Measurements from ENCODE around the gene KRT33A. TPM values are rescaled to one million over a fixed set of nuclear protein-coding genes. Genes with fewer than 3 reads are reported as not detected.

Gene KRT33A
- total RNA-seq, 3 donors from 2014 or later (not counting 1 experiment from before 2014, with no cell fraction given) = not detected

DNA sequence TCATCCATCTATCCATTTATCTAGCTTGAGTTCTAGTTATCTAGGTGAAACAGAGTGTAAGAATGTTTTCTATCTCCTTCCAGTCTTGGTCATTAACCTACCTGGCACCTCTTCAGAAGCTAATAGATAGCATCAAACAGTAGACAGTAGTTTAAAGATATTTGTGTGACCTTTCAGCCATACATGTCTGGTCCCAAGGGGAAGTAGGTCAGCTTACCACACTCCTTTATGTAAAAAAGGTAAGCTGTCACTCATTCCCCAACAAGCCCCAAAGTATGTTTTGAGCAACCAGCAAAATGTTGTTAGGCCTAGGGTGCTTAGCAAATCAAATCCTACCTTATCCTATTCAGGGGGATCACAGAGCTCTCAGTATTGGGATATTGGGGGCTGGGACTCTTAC, 15.4 kb upstream of the KRT33A start:
- H3K4me3 ChIP-seq (ENCODE audit: low read length) = no peak overlapping the region
- intact Hi-C loops (cut with micrococcal nuclease) = no loop called here
- H3K27ac ChIP-seq (ENCODE audit: low read length) = no peak overlapping the region
- H3K4me1 ChIP-seq (ENCODE audit: control insufficient read depth, insufficient read depth, low read length) = no peaks in the 10 kb centered on the region
- H3K27me3 ChIP-seq (ENCODE audit: control insufficient read depth, insufficient read depth, low read length) = no peaks in the 10 kb centered on the region
- H3K27ac Mint-ChIP-seq = no peak overlapping the region
- no peaks in the 10 kb centered on the region for H3K9me3 ChIP-seq (ENCODE audit: control insufficient read depth, insufficient read depth, low read length)
- H3K36me3 ChIP-seq (ENCODE audit: control insufficient read depth, insufficient read depth, low read length) = no peaks in the 10 kb centered on the region
- H3K9me3 Mint-ChIP-seq = no peaks in the 10 kb centered on the region
- no peaks in the 10 kb centered on the region for H3K36me3 Mint-ChIP-seq
- H3K4me3 Mint-ChIP-seq = no peak overlapping the region
- peaks cover 7 to 32% of the 10 kb centered on the region in 2 donors for H3K27me3 Mint-ChIP-seq (ENCODE audit: low read depth in 2 of 2)
- no peaks in the 10 kb centered on the region for H3K4me1 Mint-ChIP-seq
- no peak for ATAC-seq
- no peak for DNase-seq
- TF ChIP-seq, protein P1, sequence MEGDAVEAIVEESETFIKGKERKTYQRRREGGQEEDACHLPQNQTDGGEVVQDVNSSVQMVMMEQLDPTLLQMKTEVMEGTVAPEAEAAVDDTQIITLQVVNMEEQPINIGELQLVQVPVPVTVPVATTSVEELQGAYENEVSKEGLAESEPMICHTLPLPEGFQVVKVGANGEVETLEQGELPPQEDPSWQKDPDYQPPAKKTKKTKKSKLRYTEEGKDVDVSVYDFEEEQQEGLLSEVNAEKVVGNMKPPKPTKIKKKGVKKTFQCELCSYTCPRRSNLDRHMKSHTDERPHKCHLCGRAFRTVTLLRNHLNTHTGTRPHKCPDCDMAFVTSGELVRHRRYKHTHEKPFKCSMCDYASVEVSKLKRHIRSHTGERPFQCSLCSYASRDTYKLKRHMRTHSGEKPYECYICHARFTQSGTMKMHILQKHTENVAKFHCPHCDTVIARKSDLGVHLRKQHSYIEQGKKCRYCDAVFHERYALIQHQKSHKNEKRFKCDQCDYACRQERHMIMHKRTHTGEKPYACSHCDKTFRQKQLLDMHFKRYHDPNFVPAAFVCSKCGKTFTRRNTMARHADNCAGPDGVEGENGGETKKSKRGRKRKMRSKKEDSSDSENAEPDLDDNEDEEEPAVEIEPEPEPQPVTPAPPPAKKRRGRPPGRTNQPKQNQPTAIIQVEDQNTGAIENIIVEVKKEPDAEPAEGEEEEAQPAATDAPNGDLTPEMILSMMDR (IDR thresholded peaks at IDR 0.05) = no peak

DNA sequence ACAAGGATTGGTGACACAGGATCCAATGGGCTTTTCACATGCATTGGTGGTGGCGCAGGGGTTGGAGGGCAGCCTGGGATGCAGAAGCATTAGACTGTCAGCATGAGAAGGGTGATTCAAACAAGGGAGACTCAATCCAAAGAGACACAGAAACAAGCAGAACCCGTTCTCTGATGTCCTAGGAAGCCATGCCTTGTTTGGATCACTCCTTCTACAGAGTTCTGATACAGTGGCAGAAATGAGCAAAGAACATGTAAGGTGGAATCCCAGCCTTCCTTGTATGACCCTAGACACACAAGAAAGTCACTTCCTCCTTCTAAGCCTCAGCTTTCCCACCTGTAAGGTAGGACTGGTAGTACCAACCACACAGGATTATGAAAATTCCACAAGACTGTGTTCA, 13.3 kb upstream of the KRT33A start:
- Mint-ChIP-seq H3K27ac (no peak overlapping the region), H3K4me1 (no peaks in the 10 kb centered on the region), H3K27me3 (ENCODE audit: low read depth in 2 of 2) (peaks cover 7 to 20% of the 10 kb centered on the region in 2 donors), H3K4me3 (no peak overlapping the region), H3K36me3 (no peaks in the 10 kb centered on the region), H3K9me3 (no peaks in the 10 kb centered on the region)
- Histone ChIP-seq H3K27me3 (ENCODE audit: control insufficient read depth, insufficient read depth, low read length) (no peaks in the 10 kb centered on the region), H3K9me3 (ENCODE audit: control insufficient read depth, insufficient read depth, low read length) (no peaks in the 10 kb centered on the region), H3K27ac (ENCODE audit: low read length) (no peak overlapping the region), H3K36me3 (ENCODE audit: control insufficient read depth, insufficient read depth, low read length) (no peaks in the 10 kb centered on the region), H3K4me1 (ENCODE audit: control insufficient read depth, insufficient read depth, low read length) (no peaks in the 10 kb centered on the region), H3K4me3 (ENCODE audit: low read length) (no peak overlapping the region)
- TF ChIP-seq, protein P1 (IDR thresholded peaks at IDR 0.05) = no peak
- ATAC-seq (no peak), DNase-seq (no peak)
- 83% methylated on average over 2 of the region's 2 CpGs for WGBS (ENCODE audit: insufficient coverage)
- intact Hi-C loops (cut with micrococcal nuclease) = no loop called here

DNA sequence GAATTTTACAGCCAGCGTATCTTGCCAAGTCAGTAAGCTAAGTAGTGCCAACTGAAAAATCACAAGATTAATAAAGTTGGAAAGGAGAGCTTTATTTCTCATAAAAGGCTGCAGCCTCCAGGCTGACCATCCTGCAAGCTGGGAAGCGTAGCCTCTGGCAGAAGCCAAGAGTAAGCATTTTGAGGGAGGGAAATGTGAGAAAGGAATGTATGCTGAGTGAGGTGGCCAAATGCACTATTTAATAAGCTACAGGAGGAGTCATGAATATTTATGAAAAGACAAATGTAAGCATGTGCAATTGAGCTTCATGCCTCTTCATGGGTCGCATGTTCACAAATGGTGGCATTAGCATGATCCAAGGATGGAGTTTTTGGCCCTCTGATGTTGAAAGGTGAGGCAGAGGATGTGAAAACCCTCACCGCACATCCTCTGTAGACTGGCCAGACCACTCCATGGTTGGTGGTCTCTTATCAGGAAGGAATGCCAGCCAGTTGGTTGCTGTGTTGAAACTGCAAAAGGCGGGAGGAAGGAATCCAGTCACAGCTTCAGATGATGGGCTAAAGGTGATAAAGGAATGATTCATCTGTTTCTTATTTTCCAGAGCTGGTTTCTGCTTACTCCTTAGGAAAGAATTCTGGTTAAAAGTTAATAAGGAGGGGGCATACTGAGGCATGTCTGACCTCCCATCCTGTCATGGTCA, 9.8 kb upstream of the KRT33A start:
- no peak overlapping the region for H3K4me3 ChIP-seq (ENCODE audit: low read length)
- Mint-ChIP-seq H3K4me3 (no peak overlapping the region), H3K36me3 (no peaks in the 10 kb centered on the region), H3K9me3 (no peaks in the 10 kb centered on the region), H3K27me3 (ENCODE audit: low read depth in 2 of 2) (peaks cover 0 to 31% of the 10 kb centered on the region in 2 donors), H3K27ac (no peak overlapping the region), H3K4me1 (no peaks in the 10 kb centered on the region)
- no peaks in the 10 kb centered on the region for H3K4me1 ChIP-seq (ENCODE audit: control insufficient read depth, insufficient read depth, low read length)
- DNase-seq (no peak), ATAC-seq (no peak)
- H3K27ac ChIP-seq (ENCODE audit: low read length) = no peak overlapping the region
- WGBS (ENCODE audit: insufficient coverage) = 86% methylated on average over 5 of the region's 5 CpGs
- no peaks in the 10 kb centered on the region for H3K9me3 ChIP-seq (ENCODE audit: control insufficient read depth, insufficient read depth, low read length)
- no peaks in the 10 kb centered on the region for H3K27me3 ChIP-seq (ENCODE audit: control insufficient read depth, insufficient read depth, low read length)
- TF ChIP-seq, protein P1 (IDR thresholded peaks at IDR 0.05) = no peak
- no peaks in the 10 kb centered on the region for H3K36me3 ChIP-seq (ENCODE audit: control insufficient read depth, insufficient read depth, low read length)
- intact Hi-C loops (cut with micrococcal nuclease) = no loop called here

DNA sequence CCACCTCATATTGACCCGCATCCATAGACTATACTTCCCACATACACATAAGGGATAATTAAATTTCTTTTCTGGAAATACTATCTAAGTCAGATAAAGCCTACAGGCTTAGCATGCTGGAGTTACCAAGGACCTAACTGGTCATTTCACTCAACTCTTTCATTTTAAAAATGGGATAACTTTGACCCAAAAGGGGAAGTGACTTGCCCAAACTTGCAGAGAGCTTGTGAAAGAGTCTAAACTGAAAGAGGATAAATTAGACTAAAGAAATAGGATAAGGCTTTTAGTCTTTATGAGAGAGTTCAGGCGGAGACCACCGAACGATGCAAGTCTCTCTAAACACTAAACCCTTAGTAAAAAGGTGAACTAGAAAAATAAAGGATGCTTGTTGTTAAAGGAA, 3.9 kb upstream of the KRT33A start:
- no peaks in the 10 kb centered on the region for H3K27me3 ChIP-seq (ENCODE audit: control insufficient read depth, insufficient read depth, low read length)
- no peaks in the 10 kb centered on the region for H3K36me3 ChIP-seq (ENCODE audit: control insufficient read depth, insufficient read depth, low read length)
- no peaks in the 10 kb centered on the region for H3K9me3 ChIP-seq (ENCODE audit: control insufficient read depth, insufficient read depth, low read length)
- H3K4me3 ChIP-seq (ENCODE audit: low read length) = no peak overlapping the region
- DNase-seq (no peak), ATAC-seq (no peak)
- peaks cover 6% of the 10 kb centered on the region for H3K4me1 ChIP-seq (ENCODE audit: control insufficient read depth, insufficient read depth, low read length)
- Mint-ChIP-seq H3K4me3 (no peak overlapping the region), H3K9me3 (no peaks in the 10 kb centered on the region), H3K36me3 (no peaks in the 10 kb centered on the region), H3K4me1 (no peaks in the 10 kb centered on the region), H3K27me3 (ENCODE audit: low read depth in 2 of 2) (peaks cover 7 to 43% of the 10 kb centered on the region in 2 donors), H3K27ac (no peak overlapping the region)
- TF ChIP-seq, protein P1 (IDR thresholded peaks at IDR 0.05) = no peak
- 80% methylated on average over 1 of the region's 4 CpGs for WGBS (ENCODE audit: insufficient coverage)
- intact Hi-C loops (cut with micrococcal nuclease) = no loop called here
- H3K27ac ChIP-seq (ENCODE audit: low read length) = no peak overlapping the region

Measured in natural killer cell (primary cell).